Measurements from ENCODE around the gene FAM229B.
"Not testable (repeated sequence)": the region's sequence is repeated elsewhere in the genome, so short reads cannot be mapped to it uniquely, and the experiment has no call there.

The FAM229B gene, protein sequence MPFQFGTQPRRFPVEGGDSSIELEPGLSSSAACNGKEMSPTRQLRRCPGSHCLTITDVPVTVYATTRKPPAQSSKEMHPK

DNA sequence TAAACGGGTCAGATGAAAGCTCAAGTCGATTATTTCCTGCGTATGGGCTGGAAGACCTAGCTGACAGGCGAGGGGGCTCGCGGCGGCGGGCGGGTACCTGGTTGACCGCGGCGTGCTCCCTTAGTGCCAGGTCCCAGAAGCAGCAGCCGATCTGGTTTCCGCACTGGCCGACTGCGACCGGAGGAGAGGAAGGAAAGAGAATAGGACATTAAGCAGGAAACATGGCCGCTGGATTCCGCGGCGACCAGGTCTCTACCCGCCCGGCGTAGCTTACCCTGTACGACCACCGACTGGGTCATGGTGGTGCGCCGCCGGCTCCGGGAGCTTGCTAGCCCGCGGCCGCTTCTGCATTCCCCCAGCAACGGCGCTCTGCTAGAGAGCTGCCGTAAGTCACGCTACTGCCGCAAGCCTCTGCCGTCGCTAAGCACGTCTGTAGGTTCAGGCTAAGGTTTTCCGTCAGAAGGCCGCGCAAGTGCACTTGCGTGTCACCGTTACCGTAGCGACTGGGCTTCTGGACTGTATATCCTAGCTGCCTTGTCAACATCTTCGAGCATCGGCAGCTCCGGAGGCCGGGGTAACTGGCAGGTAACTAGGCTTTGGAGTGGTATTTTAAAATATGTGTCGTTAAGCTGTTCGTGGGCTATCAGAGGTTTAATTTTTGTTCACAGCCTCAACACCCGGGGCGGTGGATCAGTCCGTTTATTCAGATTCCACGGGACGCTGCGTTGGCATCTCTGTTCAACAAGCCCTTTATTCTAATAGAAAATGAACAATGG lies at the start of gene FAM229B, which contains the start of gene TUBE1:
Gene FAM229B (plus strand): TSS at position 456 of the 776 bp plus-strand sequence. CDS start 11,693 bp downstream, outside the sequence.
Gene TUBE1 (minus strand): TSS at position 347 of the 776 bp plus-strand sequence. CDS start 48 bp downstream, at position 299.
- peak; percentile 58 to 85 (median 76) for DNase-seq (ENCODE audit: low read depth in 4 of 4, low spot score in 1 of 4)

DNA sequence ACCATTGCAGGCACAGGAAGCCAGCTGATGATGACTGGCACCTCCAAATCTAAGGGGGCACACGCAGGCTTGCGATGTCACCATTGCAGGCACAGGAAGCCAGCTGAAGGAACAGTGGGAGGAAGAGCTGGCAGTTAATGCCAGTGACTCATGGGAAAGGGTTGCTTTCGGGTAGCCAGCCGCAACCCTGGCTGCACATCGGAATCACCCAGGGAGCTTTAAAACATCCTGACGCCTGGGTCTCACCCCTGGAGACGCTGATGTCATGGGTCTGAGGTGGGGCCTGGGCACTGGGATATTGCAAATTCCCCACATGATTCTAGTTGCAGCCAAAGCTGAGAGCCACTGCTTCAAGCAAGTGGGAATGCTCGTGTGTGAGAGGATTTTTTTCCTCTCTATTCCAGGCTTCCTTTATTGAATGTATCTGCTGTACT lies 49.6 kb upstream of the FAM229B start:
- no peak for DNase-seq (ENCODE audit: low read depth in 4 of 4, low spot score in 1 of 4)

- no peak for DNase-seq (ENCODE audit: low read depth in 4 of 4, low spot score in 1 of 4)
These were observed 49.1 kb upstream of the FAM229B start for GRCh38 chr6:112038268-112038667.

GRCh38 chr6:112038756-112039430 lies 48.5 kb upstream of the FAM229B start:
- no peak for DNase-seq (ENCODE audit: low read depth in 4 of 4, low spot score in 1 of 4)

DNA sequence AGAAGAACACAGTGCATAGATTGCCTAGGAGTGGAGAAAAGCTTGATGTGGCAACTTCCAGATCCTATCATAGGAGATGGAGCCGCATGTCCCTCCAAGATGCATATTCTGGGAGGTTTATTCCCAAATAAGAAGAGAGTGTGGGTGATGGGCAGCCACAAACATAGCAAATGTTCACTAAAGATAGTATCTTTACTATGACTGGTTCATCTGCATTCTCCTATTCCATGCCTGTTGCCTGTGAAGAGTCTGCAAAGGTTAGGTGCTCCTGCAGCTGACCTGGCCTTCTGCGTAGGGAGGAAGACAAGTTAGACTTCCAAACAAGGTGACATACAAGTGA lies 48.0 kb upstream of the FAM229B start:
- no peak for DNase-seq (ENCODE audit: low read depth in 4 of 4, low spot score in 1 of 4)

GRCh38 chr6:112040956-112041355 lies 46.4 kb upstream of the FAM229B start:
- no peak for DNase-seq (ENCODE audit: low read depth in 4 of 4, low spot score in 1 of 4)

- no peak for DNase-seq (ENCODE audit: low read depth in 4 of 4, low spot score in 1 of 4)
These were observed 45.9 kb upstream of the FAM229B start for GRCh38 chr6:112041535-112041934.

GRCh38 chr6:112043032-112044007 lies 44.1 kb upstream of the FAM229B start:
- peak; percentile 80 to 86 (median 84) for DNase-seq (ENCODE audit: low read depth in 4 of 4, low spot score in 1 of 4)

GRCh38 chr6:112044196-112044595 lies 43.2 kb upstream of the FAM229B start:
- DNase-seq (ENCODE audit: low read depth in 4 of 4, low spot score in 1 of 4), result no peak

DNA sequence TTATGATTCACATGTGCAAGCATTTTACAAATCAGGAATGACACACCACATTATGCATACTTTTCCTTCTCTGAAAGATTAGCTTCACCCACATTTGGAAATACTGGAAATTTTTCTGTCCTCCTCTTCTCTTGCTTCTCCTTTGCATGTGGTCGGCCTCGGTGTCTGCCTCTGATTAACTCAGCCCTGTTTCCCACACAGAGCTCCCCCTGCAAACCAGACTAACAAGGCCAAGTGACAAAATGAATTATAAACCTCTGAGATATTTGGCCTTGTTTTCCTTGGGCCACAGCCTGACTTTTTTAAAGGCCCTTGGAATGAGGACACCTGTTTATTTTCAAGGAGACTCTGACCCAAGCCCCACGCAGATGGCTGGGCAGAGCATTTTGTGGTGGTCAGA lies 42.5 kb upstream of the FAM229B start:
- no peak for DNase-seq (ENCODE audit: low read depth in 4 of 4, low spot score in 1 of 4)

DNA sequence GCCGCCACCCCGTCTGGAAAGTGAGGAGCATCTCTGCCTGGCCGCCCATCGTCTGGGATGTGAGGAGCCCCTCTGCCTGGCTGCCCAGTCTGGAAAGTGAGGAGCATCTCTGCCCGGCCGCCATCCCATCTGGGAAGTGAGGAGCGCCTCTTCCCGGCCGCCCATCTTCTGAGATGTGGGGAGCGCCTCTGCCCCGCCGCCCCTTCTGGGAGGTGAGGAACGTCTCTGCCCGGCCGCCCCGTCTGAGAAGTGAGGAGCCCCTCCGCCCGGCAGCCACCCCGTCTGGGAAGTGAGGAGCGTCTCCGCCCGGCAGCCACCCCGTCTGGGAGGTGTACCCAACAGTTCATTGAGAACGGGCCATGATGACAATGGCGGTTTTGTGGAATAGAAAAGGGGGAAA lies 39.9 kb upstream of the FAM229B start:
- not testable (repeated sequence) for DNase-seq (ENCODE audit: low read depth in 4 of 4, low spot score in 1 of 4)

DNA sequence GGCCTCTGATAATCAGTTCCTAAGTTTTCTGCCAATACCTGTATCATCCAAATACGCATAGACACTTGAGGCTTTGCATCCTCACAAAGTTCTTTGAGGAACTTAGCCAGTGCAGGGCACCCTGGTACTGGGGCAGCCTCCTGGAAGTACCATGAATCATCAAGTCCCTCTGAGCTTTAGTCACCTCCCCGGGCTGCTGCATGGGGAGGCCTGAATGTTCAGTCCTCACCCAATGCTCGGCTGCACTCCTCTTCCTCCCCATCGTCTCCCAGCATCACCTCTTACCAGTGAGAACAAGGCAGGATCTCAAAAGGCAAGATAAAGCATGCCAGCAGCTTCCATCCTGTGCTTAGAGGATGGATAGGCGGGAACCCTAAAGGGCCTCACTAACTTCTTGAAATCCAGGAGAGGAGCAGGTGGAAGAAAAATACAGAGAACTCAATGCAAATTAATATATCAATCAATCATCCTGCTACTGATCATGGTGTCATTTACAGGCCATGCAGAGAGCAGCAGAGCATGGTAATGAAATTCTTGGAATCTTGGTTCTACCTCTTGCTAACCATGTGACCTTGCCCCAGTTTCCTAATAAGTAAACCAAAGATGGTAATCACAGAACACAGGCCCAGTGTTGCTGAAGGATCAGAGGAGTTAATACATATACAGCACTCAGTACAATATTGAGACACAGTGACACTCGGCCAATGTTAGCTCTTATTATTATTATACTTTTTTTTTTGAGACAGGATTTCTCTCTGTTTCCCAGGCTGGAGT lies 38.2 kb upstream of the FAM229B start:
- no peak for DNase-seq (ENCODE audit: low read depth in 4 of 4, low spot score in 1 of 4)

DNA sequence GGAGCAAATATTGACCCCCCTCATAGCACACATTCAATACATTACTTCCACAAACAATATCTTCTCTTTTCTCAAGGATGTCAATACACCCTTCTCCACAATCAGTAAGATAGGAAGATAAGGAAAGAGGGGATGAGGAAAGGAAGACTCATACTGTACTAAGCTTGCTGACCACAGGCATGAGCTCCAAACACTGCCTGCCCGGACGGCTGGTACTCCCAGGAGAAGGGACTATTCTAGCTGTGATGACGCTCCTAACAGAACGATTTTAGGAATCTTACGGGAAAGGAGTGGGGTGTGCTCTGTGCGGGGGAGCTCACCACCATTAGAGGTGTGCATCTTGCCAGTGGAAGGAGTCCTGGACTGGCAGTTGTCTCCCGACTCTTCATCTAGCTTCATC lies 37.4 kb upstream of the FAM229B start:
- DNase-seq (ENCODE audit: low read depth in 4 of 4, low spot score in 1 of 4), result no peak

GRCh38 chr6:112050429-112050828 lies 37.0 kb upstream of the FAM229B start:
- no peak for DNase-seq (ENCODE audit: low read depth in 4 of 4, low spot score in 1 of 4)

- DNase-seq (ENCODE audit: low read depth in 4 of 4, low spot score in 1 of 4), result not testable (repeated sequence)
These were observed 36.1 kb upstream of the FAM229B start for GRCh38 chr6:112051251-112051740.

DNA sequence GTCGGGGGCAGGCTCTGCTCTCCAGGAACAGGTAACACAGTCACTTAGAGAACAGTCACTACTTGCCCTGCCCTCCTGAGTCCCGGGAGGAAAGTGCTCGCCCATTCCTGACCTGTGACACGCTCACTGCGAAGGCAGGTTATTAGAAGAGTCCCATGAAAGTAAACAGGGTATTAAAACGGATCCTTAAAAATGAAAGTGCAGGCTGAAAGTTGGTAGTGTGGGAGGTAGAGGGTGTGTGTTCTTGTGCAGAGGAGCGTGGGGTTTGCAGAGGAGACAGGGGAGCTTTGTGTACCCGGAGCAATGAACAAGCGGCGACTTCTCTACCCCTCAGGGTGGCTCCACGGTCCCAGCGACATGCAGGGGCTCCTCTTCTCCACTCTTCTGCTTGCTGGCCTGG lies 33.4 kb upstream of the FAM229B start, which contains the start of gene CCN6:
Gene CCN6 (plus strand): TSS at position 104 of the 400 bp plus-strand sequence. CDS start 254 bp downstream, at position 358.
- DNase-seq (ENCODE audit: low read depth in 4 of 4, low spot score in 1 of 4), result no peak

- no peak for DNase-seq (ENCODE audit: low read depth in 4 of 4, low spot score in 1 of 4)
These were observed 32.7 kb upstream of the FAM229B start for GRCh38 chr6:112054555-112055190.

DNA sequence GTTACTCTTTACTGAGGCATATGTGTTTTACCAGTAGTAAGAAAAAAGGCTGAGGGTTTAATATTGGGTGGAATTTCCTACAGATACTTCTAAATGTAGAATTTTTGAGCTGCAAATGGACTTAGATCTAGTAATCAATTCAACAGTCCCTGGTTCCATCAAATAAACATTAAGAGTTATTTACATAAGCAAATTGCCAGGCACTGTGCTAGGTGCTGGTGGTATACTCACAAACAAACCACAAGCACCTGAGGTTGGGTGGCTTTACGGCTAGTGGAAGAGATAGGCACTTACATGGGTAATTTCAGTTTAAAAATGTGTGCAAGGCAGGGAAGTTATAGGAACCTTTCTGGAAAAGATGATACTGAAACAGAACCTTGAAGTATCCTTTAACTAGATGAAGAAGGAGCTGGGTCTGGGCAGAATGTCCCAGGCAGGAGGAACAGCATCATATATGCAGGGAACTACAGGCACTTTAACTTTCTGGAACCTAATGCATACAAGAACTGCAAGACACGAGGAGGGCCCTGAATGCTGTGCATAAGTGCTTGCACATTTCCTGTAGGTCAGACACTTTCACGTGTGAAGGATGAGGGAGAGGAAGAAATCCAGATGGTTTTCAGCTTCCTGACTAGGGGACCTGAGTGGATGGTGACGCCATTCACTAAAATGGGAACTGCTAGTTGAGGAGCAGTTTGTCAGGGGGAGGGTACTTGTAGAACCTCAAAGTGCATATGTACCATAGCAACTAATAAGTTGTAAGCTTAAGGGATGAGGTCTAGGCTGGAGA lies 29.0 kb upstream of the FAM229B start:
- no peak for DNase-seq (ENCODE audit: low read depth in 4 of 4, low spot score in 1 of 4)

- no peak for DNase-seq (ENCODE audit: low read depth in 4 of 4, low spot score in 1 of 4)
These were observed 25.8 kb upstream of the FAM229B start for GRCh38 chr6:112061605-112062004.
